ENCODE measurements around the gene CDKL1.

The CDKL1 gene

GRCh38 chr14:50335989-50336824 is 60.5 kb downstream of the CDKL1 start:
- TF ChIP-seq, protein P1, sequence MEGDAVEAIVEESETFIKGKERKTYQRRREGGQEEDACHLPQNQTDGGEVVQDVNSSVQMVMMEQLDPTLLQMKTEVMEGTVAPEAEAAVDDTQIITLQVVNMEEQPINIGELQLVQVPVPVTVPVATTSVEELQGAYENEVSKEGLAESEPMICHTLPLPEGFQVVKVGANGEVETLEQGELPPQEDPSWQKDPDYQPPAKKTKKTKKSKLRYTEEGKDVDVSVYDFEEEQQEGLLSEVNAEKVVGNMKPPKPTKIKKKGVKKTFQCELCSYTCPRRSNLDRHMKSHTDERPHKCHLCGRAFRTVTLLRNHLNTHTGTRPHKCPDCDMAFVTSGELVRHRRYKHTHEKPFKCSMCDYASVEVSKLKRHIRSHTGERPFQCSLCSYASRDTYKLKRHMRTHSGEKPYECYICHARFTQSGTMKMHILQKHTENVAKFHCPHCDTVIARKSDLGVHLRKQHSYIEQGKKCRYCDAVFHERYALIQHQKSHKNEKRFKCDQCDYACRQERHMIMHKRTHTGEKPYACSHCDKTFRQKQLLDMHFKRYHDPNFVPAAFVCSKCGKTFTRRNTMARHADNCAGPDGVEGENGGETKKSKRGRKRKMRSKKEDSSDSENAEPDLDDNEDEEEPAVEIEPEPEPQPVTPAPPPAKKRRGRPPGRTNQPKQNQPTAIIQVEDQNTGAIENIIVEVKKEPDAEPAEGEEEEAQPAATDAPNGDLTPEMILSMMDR (IDR thresholded peaks at IDR 0.05; ENCODE audit: low read depth, low read length, missing control alignments) = no peak
- no peak overlapping the region for H3K4me3 ChIP-seq (ENCODE audit: low read depth, low read length)
- no peak for DNase-seq (ENCODE audit: low read depth)

DNA sequence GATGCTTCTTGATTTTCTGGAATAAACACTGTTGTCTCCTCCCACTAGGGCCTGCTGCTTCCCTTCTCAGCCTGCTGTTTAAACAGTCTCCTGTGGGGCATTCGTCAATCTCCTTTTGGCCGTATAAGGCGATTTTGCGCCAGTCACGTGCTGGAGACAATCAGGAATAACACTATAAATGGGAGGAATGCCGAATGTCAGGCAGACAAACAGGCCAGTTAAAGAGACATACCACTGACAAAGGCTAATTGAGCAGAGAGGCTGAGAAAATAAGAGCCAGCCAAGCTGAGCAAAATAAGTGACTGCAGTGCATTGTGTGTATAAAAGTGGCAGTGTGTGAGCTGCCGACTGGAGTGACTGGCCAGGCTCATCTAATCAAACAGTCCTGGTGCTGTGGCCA is 61.3 kb downstream of the CDKL1 start:
- H3K4me3 ChIP-seq (ENCODE audit: low read depth, low read length) = no peak overlapping the region
- no peak for DNase-seq (ENCODE audit: low read depth)
- TF ChIP-seq, protein P1 (IDR thresholded peaks at IDR 0.05; ENCODE audit: low read depth, low read length, missing control alignments) = no peak

DNA sequence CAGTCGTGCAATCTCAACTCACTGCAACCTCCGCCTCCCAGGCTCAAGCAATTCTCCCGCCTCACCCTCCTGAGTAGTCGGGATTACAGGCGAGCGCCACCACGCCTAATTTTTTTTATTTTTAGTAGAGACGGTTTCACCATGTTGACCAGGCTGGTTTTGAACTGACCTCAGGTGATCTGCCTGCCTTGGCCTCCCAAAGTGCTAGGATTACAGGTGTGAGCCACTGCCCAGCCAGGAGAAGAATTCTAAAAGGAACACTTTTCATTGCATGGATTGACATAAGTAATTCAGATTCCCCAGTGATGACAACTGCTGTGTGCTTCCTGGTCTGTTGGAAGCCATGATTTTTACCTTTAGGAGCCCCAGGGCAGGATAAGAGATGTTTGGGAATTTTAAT is 62.5 kb downstream of the CDKL1 start:
- TF ChIP-seq, protein P1 (IDR thresholded peaks at IDR 0.05; ENCODE audit: low read depth, low read length, missing control alignments) = no peak
- no peak overlapping the region for H3K4me3 ChIP-seq (ENCODE audit: low read depth, low read length)
- DNase-seq (ENCODE audit: low read depth) = no peak

GRCh38 chr14:50333014-50333509 is 63.6 kb downstream of the CDKL1 start:
- H3K4me3 ChIP-seq (ENCODE audit: low read depth, low read length) = no peak overlapping the region
- TF ChIP-seq, protein P1 (IDR thresholded peaks at IDR 0.05; ENCODE audit: low read depth, low read length, missing control alignments) = no peak
- DNase-seq (ENCODE audit: low read depth) = no peak

DNA sequence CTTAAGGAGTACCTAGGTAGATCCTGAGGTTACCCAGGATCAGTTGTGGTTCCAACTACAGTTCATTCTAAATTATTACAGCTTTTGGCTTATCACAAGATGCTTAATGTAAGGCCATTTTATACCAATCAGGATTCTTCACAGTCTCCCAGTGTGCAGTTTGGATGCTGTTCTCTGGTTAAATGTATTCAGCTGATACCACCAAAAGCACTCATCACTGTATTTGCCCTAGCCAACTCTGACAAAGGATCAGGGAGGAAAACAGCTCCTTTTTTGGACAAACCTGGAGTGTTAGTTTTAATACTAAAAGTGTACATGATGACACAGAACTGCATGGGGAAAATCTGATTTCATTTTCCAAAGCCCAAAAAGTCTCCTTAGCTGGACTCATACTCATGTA is 65.1 kb downstream of the CDKL1 start:
- DNase-seq (ENCODE audit: low read depth) = no peak
- TF ChIP-seq, protein P1 (IDR thresholded peaks at IDR 0.05; ENCODE audit: low read depth, low read length, missing control alignments) = no peak
- no peak overlapping the region for H3K4me3 ChIP-seq (ENCODE audit: low read depth, low read length)

DNA sequence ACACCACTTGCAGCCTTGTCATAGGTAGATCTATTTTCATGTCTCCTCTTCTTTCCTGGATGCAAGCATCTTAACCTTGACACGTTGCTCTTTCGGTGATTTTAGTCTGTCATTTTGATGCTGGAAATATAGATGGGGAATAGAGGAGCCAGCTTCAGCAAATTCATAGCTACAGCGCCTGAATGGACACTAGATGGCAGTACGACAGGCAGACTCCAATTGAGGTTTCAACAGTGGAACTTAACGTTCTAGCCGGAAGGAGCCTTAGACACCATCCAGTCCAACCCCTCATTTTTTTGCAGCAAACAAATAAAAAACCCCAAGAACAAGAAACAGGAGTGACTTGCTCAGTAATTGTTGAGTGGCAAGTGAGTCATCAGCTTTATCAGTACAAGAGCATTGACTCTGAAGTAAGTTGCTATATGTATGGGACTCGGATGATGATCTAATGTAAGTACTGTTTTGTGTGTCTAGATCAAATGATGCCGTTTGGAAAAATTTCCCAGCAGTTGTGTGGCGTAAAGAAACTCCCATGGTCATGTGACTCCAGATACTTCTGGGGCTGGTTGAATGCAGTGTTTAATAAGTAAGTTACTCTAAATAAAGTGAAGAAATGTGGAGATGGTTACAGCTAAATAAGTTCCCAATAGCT is 75.5 kb downstream of the CDKL1 start:
- peak; percentile 77 for DNase-seq (ENCODE audit: low read depth)
- TF ChIP-seq, protein P1 (IDR thresholded peaks at IDR 0.05; ENCODE audit: low read depth, low read length, missing control alignments) = peak; percentile 85
- no peak overlapping the region for H3K4me3 ChIP-seq (ENCODE audit: low read depth, low read length)

Data from GM12864 (cell line).